PC-3 (cell line): ENCODE measurements around the gene PLXNC1. TPM values are rescaled to one million over a fixed set of nuclear protein-coding genes. Genes with fewer than 3 reads are reported as not detected.

Experiments
- ATAC-seq: fragments of 200-7000 bp; cut with Tn5 transposase; 2 replicates; pipeline ENCODE4 v1.9.1; 2020; ENCODE audit warnings: mild to moderate bottlenecking, moderate library complexity
- BruUV-seq: library from RNA; stranded (reverse); fragments of 400-500 nt; replicated peaks from 2 replicates; lab custom pipeline; 2021; lab: Mats Ljungman, UMichigan
- CTCF ChIA-PET: fragments of 300-600 bp; sonication (Branson Sonifier 250); formaldehyde crosslinking; loops from one replicate; lab custom pipeline; 2022; ENCODE audit warnings: antibody characterized with exemption; lab: Charles Lee
- POLR2A ChIA-PET: fragments of 300-600 bp; sonication (Branson Sonifier 250); formaldehyde crosslinking; loops from one replicate; lab custom pipeline; 2022; ENCODE audit warnings: antibody characterized with exemption; ENCODE audit not compliant: unreplicated experiment; lab: Charles Lee
- DNase-seq: peaks from one replicate; pipeline ENCODE4 v3.0.0-alpha.2; 2015
- H2AFZ ChIP-seq: fragments of 300-600 bp; sonication (generic); 2 replicates; pipeline ENCODE4 v1.6.0; 2016; ENCODE audit warnings: antibody characterized with exemption, low read length
- H3F3A ChIP-seq: fragments of 300-600 bp; sonication (generic); one replicate; pipeline ENCODE4 v1.6.0; 2017; ENCODE audit warnings: antibody characterized with exemption, low read length, control low read depth, mild to moderate bottlenecking; ENCODE audit not compliant: unreplicated experiment
- H3K27ac ChIP-seq: fragments of 300-600 bp; sonication (generic); 2 replicates; pipeline ENCODE4 v1.5.1; 2016; ENCODE audit warnings: mild to moderate bottlenecking, low read length
- H3K27me3 ChIP-seq: fragments of 300-600 bp; sonication (generic); 2 replicates; pipeline ENCODE4 v1.6.1; 2016; ENCODE audit warnings: low read length, mixed read lengths
- H3K36me3 ChIP-seq: fragments of 300-600 bp; sonication (generic); 2 replicates; pipeline ENCODE4 v1.6.1; 2016; ENCODE audit warnings: low read depth, mixed run types, low read length, mixed read lengths
- H3K4me1 ChIP-seq: fragments of 300-600 bp; sonication (generic); 2 replicates; pipeline ENCODE4 v1.5.1; 2016; ENCODE audit warnings: low read length; ENCODE audit not compliant: insufficient read depth
- H3K4me2 ChIP-seq: fragments of 300-600 bp; sonication (generic); 2 replicates; pipeline ENCODE4 v1.6.0; 2016; ENCODE audit warnings: low read length
- H3K4me3 ChIP-seq: fragments of 300-600 bp; sonication (generic); 2 replicates; pipeline ENCODE4 v1.5.1; 2016; ENCODE audit warnings: mild to moderate bottlenecking, low read length, mixed read lengths
- H3K79me2 ChIP-seq: fragments of 300-600 bp; sonication (generic); 2 replicates; pipeline ENCODE4 v1.6.1; 2017; ENCODE audit warnings: low read length, mixed read lengths
- H3K9ac ChIP-seq: fragments of 300-600 bp; sonication (generic); 2 replicates; pipeline ENCODE4 v1.6.0; 2016; ENCODE audit warnings: mild to moderate bottlenecking, low read length
- H3K9me2 ChIP-seq: fragments of 300-600 bp; sonication (generic); replicated peaks from 2 replicates; pipeline ENCODE4 v1.6.1; 2016; ENCODE audit warnings: mixed run types, low read length, mixed read lengths
- H3K9me3 ChIP-seq: fragments of 300-600 bp; sonication (generic); 2 replicates; pipeline ENCODE4 v1.6.1; 2016; ENCODE audit warnings: low read length, mixed read lengths
- H4K20me1 ChIP-seq: fragments of 300-600 bp; sonication (generic); 2 replicates; pipeline ENCODE4 v1.6.1; 2016; ENCODE audit warnings: low read length, mixed read lengths
- CTCF ChIP-seq: fragments of 300-600 bp; sonication (generic); conservative IDR thresholded peaks from 2 replicates; pipeline ENCODE4 v1.5.1; 2017; ENCODE audit warnings: antibody characterized with exemption, low read depth, mild to moderate bottlenecking, low read length
- EZH2 ChIP-seq: fragments of 300-600 bp; sonication (generic); IDR thresholded peaks from one replicate; pipeline ENCODE4 v1.6.1; 2017; ENCODE audit warnings: antibody characterized with exemption, mild to moderate bottlenecking, low read length; ENCODE audit not compliant: unreplicated experiment
- EZH2phosphoT487 ChIP-seq: fragments of 300-600 bp; sonication (generic); IDR thresholded peaks from 2 replicates; pipeline ENCODE4 v1.6.1; 2018; ENCODE audit warnings: mild to moderate bottlenecking, antibody characterized with exemption, low read length, borderline replicate concordance
- intact Hi-C: fragments of 100-400 bp; cut with micrococcal nuclease; formaldehyde crosslinking; loops from 2 replicates; pipeline ENCODE4 v1.9.0; 2023
- total RNA-seq: library from RNA; depleted of rRNA; stranded (reverse); fragments of >200 nt; gene quantifications from 2 replicates; pipeline ENCODE4 v1.2.3, GENCODE V29; 2014

The PLXNC1 gene
- total RNA-seq, 1 experiment from 2014 or later: 0.15 TPM

GRCh38 chr12:94165138-94165537, 16.8 kb downstream of the PLXNC1 start:
- BruUV-seq: no TSS peak
- H3K36me3 ChIP-seq: no peaks in the 10 kb centered on the region
- H3K4me1 ChIP-seq: no peaks in the 10 kb centered on the region

GRCh38 chr12:94165670-94166364, 17.4 kb downstream of the PLXNC1 start:
- intact Hi-C loops: no loop called here
- TF ChIP-seq EZH2: no peak
- no peak for TF ChIP-seq CTCF
- no peak for TF ChIP-seq EZH2phosphoT487
- H3K36me3 ChIP-seq: no peaks in the 10 kb centered on the region
- H2AFZ ChIP-seq: no peak overlapping the region
- H3K4me2 ChIP-seq: no peak overlapping the region
- H3K9ac ChIP-seq: no peak overlapping the region
- H3K27me3 ChIP-seq: peaks cover 69% of the 10 kb centered on the region
- no peaks in the 10 kb centered on the region for H3F3A ChIP-seq
- H3K9me2 ChIP-seq: no peaks in the 10 kb centered on the region
- ChIA-PET CTCF (no interaction called here), POLR2A (no interaction called here)
- no peak overlapping the region for H3K27ac ChIP-seq
- no peaks in the 10 kb centered on the region for H3K4me1 ChIP-seq
- ATAC-seq (no peak), DNase-seq (no peak)
- H3K79me2 ChIP-seq: no peaks in the 10 kb centered on the region
- H3K9me3 ChIP-seq: no peaks in the 10 kb centered on the region
- no TSS peak for BruUV-seq
- no peak overlapping the region for H3K4me3 ChIP-seq
- no peaks in the 10 kb centered on the region for H4K20me1 ChIP-seq

More at GRCh38 chr12:94165138-94165537, 16.8 kb downstream of the PLXNC1 start:
- no peak overlapping the region for H3K4me3 ChIP-seq
- ChIA-PET CTCF (no interaction called here), POLR2A (no interaction called here)
- H3K27ac ChIP-seq: no peak overlapping the region
- H3K79me2 ChIP-seq: no peaks in the 10 kb centered on the region
- peaks cover 73% of the 10 kb centered on the region for H3K27me3 ChIP-seq
- no peaks in the 10 kb centered on the region for H4K20me1 ChIP-seq
- H2AFZ ChIP-seq: no peak overlapping the region
- TF ChIP-seq EZH2 (no peak), CTCF (no peak), EZH2phosphoT487 (no peak)
- no peak overlapping the region for H3K4me2 ChIP-seq
- H3F3A ChIP-seq: no peaks in the 10 kb centered on the region
- DNase-seq (no peak), ATAC-seq (no peak)
- no peaks in the 10 kb centered on the region for H3K9me2 ChIP-seq
- intact Hi-C loops: no loop called here
- no peak overlapping the region for H3K9ac ChIP-seq
- H3K9me3 ChIP-seq: no peaks in the 10 kb centered on the region

GRCh38 chr12:94167071-94167755, 18.8 kb downstream of the PLXNC1 start:
- no TSS peak for BruUV-seq
- H3K4me1 ChIP-seq: peaks cover 6% of the 10 kb centered on the region; the same call in 1 of the 2 replicates
- no peak for DNase-seq
- H3K27ac ChIP-seq: no peak overlapping the region
- H3K36me3 ChIP-seq: no peaks in the 10 kb centered on the region
- H3K4me3 ChIP-seq: no peak overlapping the region
- ChIA-PET POLR2A (no interaction called here), CTCF (no interaction called here)
- intact Hi-C loops: no loop called here
- H4K20me1 ChIP-seq: no peaks in the 10 kb centered on the region
- no peak overlapping the region for H2AFZ ChIP-seq
- no peak overlapping the region for H3K9ac ChIP-seq
- H3K27me3 ChIP-seq: peaks cover 69% of the 10 kb centered on the region
- no peaks in the 10 kb centered on the region for H3K79me2 ChIP-seq
- TF ChIP-seq EZH2phosphoT487: no peak
- TF ChIP-seq EZH2: no peak
- TF ChIP-seq CTCF: no peak
- H3K4me2 ChIP-seq: no peak overlapping the region
- no peaks in the 10 kb centered on the region for H3K9me2 ChIP-seq
- no peak for ATAC-seq
- H3F3A ChIP-seq: no peaks in the 10 kb centered on the region
- no peaks in the 10 kb centered on the region for H3K9me3 ChIP-seq
